ENCODE measurements around the gene USP20.

DNA sequence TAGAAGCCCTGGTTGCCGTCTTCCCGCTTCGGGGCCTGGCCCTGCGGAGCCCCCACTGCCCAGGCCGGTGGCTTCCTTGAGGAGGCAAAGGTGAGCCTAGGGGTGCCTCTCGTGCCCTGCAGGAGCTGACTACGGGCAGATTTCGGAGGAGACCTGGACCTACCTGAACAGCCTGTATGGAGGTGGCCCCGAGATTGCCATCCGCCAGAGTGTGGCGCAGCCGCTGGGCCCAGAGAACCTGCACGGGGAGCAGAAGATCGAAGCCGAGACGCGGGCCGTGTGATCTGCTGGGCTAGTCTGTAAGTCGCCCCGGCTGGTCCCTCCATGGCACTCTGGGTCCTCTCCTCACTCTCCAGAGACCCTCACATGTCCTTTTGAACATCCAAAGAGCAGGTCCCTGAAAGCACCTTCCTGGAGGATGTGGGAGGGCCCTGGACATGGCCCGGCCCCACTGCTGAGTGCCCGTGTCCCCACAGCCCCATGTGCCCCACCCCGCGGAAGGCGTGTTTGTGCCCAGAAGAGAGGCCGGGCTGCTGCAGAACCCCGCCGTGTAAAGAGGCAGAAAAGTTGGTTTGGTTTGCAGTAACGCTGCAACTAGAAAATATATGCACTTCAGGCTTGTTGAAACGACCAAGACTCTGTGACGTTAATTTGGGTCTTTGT is 44.9 kb downstream of the USP20 start:
- TF ChIP-seq CTCF (IDR thresholded peaks at IDR 0.05) (no peak), POLR2AphosphoS5 (IDR thresholded peaks at IDR 0.05) (no peak)
